Cardiac fibroblast (primary cell): ENCODE data around the gene SH3BP2.
A peak's percentile ranks its signal among the peaks of the same experiment; 100 is the strongest.

Experiments
- DNase-seq, 2 donors: peaks; one replicate each; pipeline versions ENCODE4 v3.0.0 to v3.0.0-alpha.2; 2010; ENCODE audit warnings: low read depth in 2 of 2
- H3K4me3 ChIP-seq, 2 donors: replicated peaks in 1 of 2; 1 replicate in 1 of 2; 2 replicates in 1 of 2; pipeline ENCODE4 v1.5.1; 2011; ENCODE audit warnings: low read depth in 2 of 2, low read length in 2 of 2, mild to moderate bottlenecking in 2 of 2, moderate library complexity in 1 of 2
- TF ChIP-seq, protein P1 (sequence below): IDR thresholded peaks from one replicate; pipeline ENCODE4 v1.5.1; 2011; ENCODE audit warnings: low read depth, mild to moderate bottlenecking, low read length, inconsistent platforms

SH3BP2 gene

GRCh38 chr4:2867758-2868491 lies 75.0 kb downstream of the SH3BP2 start:
- TF ChIP-seq, protein P1, sequence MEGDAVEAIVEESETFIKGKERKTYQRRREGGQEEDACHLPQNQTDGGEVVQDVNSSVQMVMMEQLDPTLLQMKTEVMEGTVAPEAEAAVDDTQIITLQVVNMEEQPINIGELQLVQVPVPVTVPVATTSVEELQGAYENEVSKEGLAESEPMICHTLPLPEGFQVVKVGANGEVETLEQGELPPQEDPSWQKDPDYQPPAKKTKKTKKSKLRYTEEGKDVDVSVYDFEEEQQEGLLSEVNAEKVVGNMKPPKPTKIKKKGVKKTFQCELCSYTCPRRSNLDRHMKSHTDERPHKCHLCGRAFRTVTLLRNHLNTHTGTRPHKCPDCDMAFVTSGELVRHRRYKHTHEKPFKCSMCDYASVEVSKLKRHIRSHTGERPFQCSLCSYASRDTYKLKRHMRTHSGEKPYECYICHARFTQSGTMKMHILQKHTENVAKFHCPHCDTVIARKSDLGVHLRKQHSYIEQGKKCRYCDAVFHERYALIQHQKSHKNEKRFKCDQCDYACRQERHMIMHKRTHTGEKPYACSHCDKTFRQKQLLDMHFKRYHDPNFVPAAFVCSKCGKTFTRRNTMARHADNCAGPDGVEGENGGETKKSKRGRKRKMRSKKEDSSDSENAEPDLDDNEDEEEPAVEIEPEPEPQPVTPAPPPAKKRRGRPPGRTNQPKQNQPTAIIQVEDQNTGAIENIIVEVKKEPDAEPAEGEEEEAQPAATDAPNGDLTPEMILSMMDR = no peak
- peak overlapping the region; percentile 16 to 36 for H3K4me3 ChIP-seq
- peak; percentile 40 to 61 for DNase-seq

- no peak for DNase-seq
- peak overlapping the region in 1 of 2 donors; percentile 36 for H3K4me3 ChIP-seq
- TF ChIP-seq, protein P1 = no peak
Measured at GRCh38 chr4:2868877-2869487, 76.1 kb downstream of the SH3BP2 start.

- no peak for DNase-seq
- TF ChIP-seq, protein P1 = no peak
- no peak overlapping the region for H3K4me3 ChIP-seq
Measured at GRCh38 chr4:2869659-2870058, 76.8 kb downstream of the SH3BP2 start.

DNA sequence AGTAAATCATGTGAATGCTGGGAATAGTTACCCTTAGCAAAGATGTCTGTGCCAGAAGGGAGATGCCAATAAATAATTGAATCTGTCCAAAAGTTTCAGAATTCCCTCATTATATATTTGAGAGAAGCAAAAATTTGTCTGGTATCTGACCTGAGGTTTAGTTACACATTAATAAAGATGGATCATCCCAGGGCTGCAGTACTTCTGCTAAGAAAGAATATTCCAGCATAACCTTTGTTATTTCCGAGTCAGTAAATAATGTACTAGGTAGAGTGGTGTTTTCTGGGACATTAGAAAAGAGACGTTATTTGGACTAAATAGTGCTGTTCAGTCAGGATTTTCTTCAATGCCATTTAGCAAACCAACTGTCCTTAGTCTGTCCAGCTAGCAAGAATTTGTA lies 77.2 kb downstream of the SH3BP2 start:
- TF ChIP-seq, protein P1 = no peak
- H3K4me3 ChIP-seq = no peak overlapping the region
- no peak for DNase-seq

DNA sequence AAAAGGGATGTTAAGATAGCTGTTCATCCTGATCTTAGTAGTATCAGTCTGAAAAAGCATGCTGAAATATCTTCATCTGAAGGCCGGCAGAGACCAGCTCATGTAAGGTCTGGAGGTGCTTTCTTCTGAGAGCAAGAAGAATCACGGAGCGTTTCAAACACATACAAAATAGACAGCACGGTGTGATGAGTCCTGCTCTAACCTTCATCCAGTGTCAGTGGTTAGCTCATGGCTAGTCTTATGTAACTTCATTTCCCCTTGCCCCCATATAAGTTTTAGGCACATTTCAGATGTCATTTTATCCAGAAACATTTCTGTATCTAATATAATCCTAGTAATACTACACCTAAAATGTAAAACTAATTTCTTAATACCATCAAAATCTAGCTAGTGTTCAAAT lies 78.6 kb downstream of the SH3BP2 start:
- TF ChIP-seq, protein P1 = no peak
- DNase-seq = no peak
- H3K4me3 ChIP-seq = no peak overlapping the region

GRCh38 chr4:2871911-2872310 lies 79.0 kb downstream of the SH3BP2 start:
- H3K4me3 ChIP-seq = no peak overlapping the region
- TF ChIP-seq, protein P1 = no peak
- DNase-seq = no peak

GRCh38 chr4:2873329-2873728 lies 80.4 kb downstream of the SH3BP2 start:
- no peak for DNase-seq
- TF ChIP-seq, protein P1 = no peak

More at GRCh38 chr4:2873329-2873728, 80.4 kb downstream of the SH3BP2 start:
- no peak overlapping the region for H3K4me3 ChIP-seq
